Epithelial cell of esophagus (primary cell): ENCODE data around the gene NRG3.

Source experiments
- DNase-seq: peaks from one replicate; pipeline ENCODE4 v3.0.0; 2010; ENCODE audit warnings: low read depth
- H3K4me3 ChIP-seq: 2 replicates; pipeline ENCODE4 v1.5.1; 2011; ENCODE audit warnings: mild to moderate bottlenecking, low read length, control low read depth
- TF ChIP-seq, protein P1 (sequence below): IDR thresholded peaks from 2 replicates; pipeline ENCODE4 v1.5.1; 2011; ENCODE audit warnings: low read depth, mild to moderate bottlenecking, low read length, control low read depth, inconsistent platforms; ENCODE audit not compliant: insufficient read depth; ENCODE audit errors: missing control alignments

The NRG3 gene

DNA sequence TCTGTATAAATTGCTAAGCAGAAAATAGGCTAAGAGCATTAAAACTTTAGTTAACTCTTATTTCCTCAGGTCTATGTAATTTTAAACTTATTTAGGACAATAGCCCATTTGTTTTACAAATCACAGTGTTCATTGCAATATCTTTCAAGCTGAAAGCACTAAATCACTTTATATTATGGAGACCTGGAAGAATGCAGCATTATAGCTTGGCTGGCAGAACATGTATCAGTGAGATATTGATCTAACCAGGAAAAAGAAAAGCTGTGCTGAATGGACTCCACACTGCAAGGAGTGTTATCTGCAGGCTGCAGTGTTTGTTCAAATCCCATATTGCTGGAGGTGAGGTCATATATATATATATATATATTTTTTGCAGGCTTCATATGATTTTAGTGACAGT, 517.5 kb downstream of the NRG3 start:
- TF ChIP-seq, protein P1, sequence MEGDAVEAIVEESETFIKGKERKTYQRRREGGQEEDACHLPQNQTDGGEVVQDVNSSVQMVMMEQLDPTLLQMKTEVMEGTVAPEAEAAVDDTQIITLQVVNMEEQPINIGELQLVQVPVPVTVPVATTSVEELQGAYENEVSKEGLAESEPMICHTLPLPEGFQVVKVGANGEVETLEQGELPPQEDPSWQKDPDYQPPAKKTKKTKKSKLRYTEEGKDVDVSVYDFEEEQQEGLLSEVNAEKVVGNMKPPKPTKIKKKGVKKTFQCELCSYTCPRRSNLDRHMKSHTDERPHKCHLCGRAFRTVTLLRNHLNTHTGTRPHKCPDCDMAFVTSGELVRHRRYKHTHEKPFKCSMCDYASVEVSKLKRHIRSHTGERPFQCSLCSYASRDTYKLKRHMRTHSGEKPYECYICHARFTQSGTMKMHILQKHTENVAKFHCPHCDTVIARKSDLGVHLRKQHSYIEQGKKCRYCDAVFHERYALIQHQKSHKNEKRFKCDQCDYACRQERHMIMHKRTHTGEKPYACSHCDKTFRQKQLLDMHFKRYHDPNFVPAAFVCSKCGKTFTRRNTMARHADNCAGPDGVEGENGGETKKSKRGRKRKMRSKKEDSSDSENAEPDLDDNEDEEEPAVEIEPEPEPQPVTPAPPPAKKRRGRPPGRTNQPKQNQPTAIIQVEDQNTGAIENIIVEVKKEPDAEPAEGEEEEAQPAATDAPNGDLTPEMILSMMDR, result no peak
- no peak overlapping the region for H3K4me3 ChIP-seq
- no peak for DNase-seq

DNA sequence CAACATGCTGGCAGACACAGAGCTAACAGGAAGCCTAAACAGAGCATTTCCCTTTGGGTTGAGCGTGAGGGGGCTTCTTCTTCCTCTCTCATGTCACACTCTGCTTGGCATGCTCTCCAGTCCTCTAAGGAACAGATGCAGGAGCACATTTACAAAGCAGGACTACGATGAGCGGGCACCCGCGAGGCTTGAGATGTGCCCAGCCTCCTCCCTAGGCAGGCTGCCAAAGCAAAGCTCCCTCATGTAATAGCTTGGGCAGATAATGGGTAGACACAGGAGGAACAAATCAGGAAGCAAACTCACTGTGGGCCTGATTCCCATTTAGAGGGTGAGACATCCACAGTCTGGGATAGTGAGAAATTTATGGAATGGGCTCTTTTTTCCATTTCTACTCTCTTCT, 519.1 kb downstream of the NRG3 start:
- TF ChIP-seq, protein P1, result no peak
- no peak overlapping the region for H3K4me3 ChIP-seq
- no peak for DNase-seq

- no peak overlapping the region for H3K4me3 ChIP-seq
- TF ChIP-seq, protein P1, result no peak
Observed at GRCh38 chr10:82394987-82395386, 520.0 kb downstream of the NRG3 start.

DNA sequence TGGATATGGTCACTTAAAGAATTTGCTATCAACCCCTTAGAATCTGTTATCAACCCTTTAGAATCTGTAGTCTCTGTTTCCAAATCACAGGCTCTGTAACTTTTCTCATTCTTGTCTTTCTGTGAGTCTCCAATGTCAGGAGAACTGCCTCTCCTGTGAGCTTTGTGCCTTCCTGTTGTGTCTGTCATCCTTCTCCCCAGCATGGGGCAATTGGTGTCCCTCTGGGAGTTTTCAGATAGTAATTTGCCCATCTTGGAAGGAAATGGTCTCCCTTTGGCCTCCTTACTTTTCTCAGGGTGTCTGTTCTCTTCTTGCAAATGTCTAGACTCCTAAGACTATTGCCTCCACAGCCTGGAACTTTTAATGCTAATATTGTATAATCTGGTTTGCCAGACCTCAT, 521.9 kb downstream of the NRG3 start:
- H3K4me3 ChIP-seq, result no peak overlapping the region
- TF ChIP-seq, protein P1, result no peak
- no peak for DNase-seq

More at GRCh38 chr10:82394987-82395386, 520.0 kb downstream of the NRG3 start:
- no peak for DNase-seq

DNA sequence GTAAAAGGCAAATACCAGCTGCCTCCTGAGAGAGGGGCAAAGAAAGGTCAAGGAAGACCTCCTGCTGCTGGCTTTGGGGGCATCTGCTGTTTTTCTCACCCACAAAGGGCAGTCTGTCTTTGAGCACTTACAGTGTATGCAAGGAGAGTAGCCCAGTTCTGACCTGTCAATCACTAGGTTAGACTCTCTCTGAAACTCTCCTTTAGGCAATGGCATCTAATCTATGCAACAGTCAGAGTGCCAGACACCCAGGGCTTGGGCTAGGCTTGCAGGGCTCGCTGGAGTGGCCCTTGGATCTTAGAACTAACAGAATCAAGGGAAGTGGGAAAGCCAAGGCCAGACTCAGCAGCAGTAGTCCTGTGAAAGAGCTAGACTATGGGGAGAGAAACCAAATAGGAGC, 522.9 kb downstream of the NRG3 start:
- no peak for DNase-seq
- no peak overlapping the region for H3K4me3 ChIP-seq
- TF ChIP-seq, protein P1, result no peak

DNA sequence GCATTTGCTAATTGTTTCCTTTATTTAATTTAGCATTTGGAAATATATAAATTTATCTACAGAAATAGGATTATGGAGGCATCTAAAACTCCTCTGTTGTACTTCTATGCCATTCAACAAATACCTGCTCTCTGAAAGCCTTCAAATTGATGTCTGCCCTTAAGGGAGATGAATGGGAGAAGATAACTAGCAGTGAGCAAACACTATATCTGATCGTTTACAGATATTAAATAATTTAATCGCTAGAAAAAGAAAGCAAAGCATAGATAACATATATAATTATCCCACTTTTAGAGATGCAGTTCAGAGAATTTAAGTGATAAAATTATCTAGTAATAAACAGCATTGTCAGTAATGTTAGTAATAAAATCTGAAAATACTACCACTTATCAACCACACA, 524.9 kb downstream of the NRG3 start:
- H3K4me3 ChIP-seq, result no peak overlapping the region
- DNase-seq, result no peak
- TF ChIP-seq, protein P1, result no peak

DNA sequence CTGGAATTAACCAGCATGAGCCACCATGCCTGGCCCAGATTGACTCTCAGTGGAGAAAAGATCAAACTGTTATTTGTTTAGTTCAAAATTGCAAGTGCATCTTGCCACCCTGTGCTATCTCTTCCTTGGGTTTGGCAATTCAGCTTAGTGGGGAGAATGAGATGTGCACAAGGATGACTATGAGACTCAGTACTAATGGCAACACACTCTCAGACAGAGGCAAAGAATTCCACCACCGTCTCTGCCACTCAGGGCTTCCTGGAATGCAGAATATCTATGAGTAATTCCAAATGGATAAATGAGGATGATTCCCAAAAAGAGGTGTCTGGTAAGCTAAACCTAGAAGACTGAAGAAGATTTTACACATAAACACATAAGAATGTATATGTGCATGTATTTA, 525.8 kb downstream of the NRG3 start:
- no peak for DNase-seq
- no peak overlapping the region for H3K4me3 ChIP-seq
- TF ChIP-seq, protein P1, result no peak
